Upper lobe of left lung (tissue), 4 donors: Measurements from ENCODE around the gene PTPRN2.

Experiments used
- EP300 ChIP-seq, 4 donors: sonication (generic); formaldehyde crosslinking; IDR thresholded peaks; one replicate each; pipeline ENCODE4 v1.5.1; 2017; ENCODE audit warnings: antibody characterized with exemption in 4 of 4, control low read depth in 2 of 4
- POLR2A ChIP-seq, 4 donors: fragments of 450-650 bp; IDR thresholded peaks; one replicate each; pipeline ENCODE4 v1.5.1; 2016 to 2017; ENCODE audit warnings: antibody characterized with exemption in 4 of 4, mild to moderate bottlenecking in 2 of 4
- POLR2AphosphoS5 ChIP-seq, 2 donors: sonication (generic); formaldehyde crosslinking; IDR thresholded peaks; one replicate each; pipeline ENCODE4 v1.5.1; 2017; ENCODE audit warnings: antibody characterized with exemption in 2 of 2
- TF ChIP-seq, protein P1 (sequence below), 6 experiments: fragments of 450-650 bp in 4 of 6; fragments of 200-600 bp in 2 of 6; sonication (generic) in 2 of 6; IDR thresholded peaks; one replicate each; pipeline ENCODE4 v1.5.1; 2016 to 2019; ENCODE audit warnings: antibody characterized with exemption in 6 of 6

DNA sequence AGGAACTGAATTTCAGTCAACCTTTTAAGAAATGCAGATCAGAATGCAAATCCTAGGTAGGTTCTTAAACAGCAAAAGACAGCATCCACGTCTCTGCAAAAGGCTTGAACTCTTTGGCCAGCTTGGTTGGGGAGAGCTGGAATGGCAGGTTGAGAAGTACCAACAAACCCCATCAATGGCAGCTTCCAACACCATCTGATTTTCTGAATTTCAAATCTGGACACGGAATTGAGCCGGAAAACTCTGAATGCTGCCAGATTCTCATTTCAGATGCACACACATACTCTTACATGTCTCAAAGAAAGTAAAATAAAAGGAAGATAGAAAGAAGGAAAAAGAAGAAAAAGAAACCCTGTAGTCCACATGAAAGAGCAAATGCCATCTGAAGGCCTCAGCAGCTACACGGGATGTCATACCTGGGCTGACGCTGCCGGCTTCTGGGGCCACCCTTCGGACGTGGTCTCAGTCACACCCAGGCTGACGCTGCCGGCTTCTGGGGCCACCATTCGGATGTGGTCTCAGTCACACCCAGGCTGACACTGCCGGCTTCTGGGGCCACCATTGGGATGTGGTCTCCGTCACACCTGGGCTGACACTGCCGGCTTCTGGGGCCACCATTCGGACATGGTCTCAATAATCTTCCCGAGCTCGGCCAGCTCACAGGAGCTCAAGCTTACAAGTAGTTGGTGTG is 165.3 kb downstream of the PTPRN2 start:
- TF ChIP-seq, protein P1, sequence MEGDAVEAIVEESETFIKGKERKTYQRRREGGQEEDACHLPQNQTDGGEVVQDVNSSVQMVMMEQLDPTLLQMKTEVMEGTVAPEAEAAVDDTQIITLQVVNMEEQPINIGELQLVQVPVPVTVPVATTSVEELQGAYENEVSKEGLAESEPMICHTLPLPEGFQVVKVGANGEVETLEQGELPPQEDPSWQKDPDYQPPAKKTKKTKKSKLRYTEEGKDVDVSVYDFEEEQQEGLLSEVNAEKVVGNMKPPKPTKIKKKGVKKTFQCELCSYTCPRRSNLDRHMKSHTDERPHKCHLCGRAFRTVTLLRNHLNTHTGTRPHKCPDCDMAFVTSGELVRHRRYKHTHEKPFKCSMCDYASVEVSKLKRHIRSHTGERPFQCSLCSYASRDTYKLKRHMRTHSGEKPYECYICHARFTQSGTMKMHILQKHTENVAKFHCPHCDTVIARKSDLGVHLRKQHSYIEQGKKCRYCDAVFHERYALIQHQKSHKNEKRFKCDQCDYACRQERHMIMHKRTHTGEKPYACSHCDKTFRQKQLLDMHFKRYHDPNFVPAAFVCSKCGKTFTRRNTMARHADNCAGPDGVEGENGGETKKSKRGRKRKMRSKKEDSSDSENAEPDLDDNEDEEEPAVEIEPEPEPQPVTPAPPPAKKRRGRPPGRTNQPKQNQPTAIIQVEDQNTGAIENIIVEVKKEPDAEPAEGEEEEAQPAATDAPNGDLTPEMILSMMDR (IDR thresholded peaks at IDR 0.05) = no peak
- no peak for TF ChIP-seq POLR2AphosphoS5 (IDR thresholded peaks at IDR 0.05)
- no peak for TF ChIP-seq POLR2A (IDR thresholded peaks at IDR 0.05)
- no peak for TF ChIP-seq EP300 (IDR thresholded peaks at IDR 0.05)
